ENCODE data around the gene DUSP16. TPM values are rescaled to one million over a fixed set of nuclear protein-coding genes. Genes with fewer than 3 reads are reported as not detected.
"Not testable (repeated sequence)": the region's sequence is repeated elsewhere in the genome, so short reads cannot be mapped to it uniquely, and the experiment has no call there.

Gene DUSP16
- total RNA-seq, 5 donors from 2014 or later (not counting 1 experiment from before 2014, with no cell fraction given), result 44.6 to 72.3 (median 61.0) TPM

DNA sequence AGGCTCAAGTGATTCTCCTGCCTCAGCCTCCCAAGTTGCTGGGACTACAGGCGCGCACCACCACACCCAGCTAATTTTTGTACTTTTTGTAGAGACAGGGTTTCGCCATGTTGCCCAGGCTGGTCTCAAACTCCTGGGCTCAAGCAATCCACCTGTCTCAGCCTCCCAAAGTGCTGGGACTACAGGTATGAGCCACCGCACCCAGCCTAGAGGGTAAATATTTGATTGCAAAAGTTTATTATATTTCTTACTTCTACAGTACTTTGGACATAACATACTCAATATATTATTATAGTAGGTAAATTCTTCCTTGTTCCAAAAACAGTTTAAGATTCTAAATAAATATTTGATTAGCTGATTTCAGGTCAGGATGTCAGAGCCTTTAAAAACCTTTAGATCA, 40.0 kb downstream of the DUSP16 start:
- H3K4me1 ChIP-seq (ENCODE audit: control insufficient read depth in 1 of 2, extremely low read depth in 1 of 2, insufficient read depth in 2 of 2, low read length in 2 of 2); H3K9me3 ChIP-seq; H3K27me3 ChIP-seq (replicated peaks in 1 of 2; ENCODE audit: control insufficient read depth in 2 of 2, extremely low read depth in 1 of 2, insufficient read depth in 2 of 2, low read length in 1 of 2); DNase-seq; H3K27ac ChIP-seq (ENCODE audit: low read length); H3K27me3 Mint-ChIP-seq; H3K4me3 ChIP-seq (ENCODE audit: control insufficient read depth in 1 of 2, extremely low read depth in 1 of 2, low read length in 1 of 2); H3K9me3 Mint-ChIP-seq; ATAC-seq (replicated peaks in 1 of 4); H3K4me3 Mint-ChIP-seq; H3K27ac Mint-ChIP-seq: not testable (repeated sequence)
- H3K36me3 Mint-ChIP-seq, result peaks cover 43% of the 10 kb centered on the region
- CTCF ChIA-PET, result interaction anchor here in 1 of 2 donors (0.6 to 1.6 kb wide), 3 partner anchors 20 to 1369 kb away, joined by 3 read pairs; no protein-coding TSS in a partner anchor
- 100% methylated on average over 2 of the region's 4 CpGs for whole genome bisulfite sequencing (ENCODE audit: insufficient coverage)
- POLR2A ChIA-PET, result interaction anchor here in 1 of 2 donors (0.6 to 0.7 kb wide), 3 partner anchors 19 to 165 kb away, joined by 3 read pairs; no protein-coding TSS in a partner anchor
- peaks cover 0 to 18% of the 10 kb centered on the region in 2 donors for H3K36me3 ChIP-seq (ENCODE audit: control insufficient read depth in 2 of 2, extremely low read depth in 1 of 2, insufficient read depth in 1 of 2, low read length in 1 of 2)
- peaks cover 35 to 69% (median 61%) of the 10 kb centered on the region in 3 donors for H3K4me1 Mint-ChIP-seq

DNA sequence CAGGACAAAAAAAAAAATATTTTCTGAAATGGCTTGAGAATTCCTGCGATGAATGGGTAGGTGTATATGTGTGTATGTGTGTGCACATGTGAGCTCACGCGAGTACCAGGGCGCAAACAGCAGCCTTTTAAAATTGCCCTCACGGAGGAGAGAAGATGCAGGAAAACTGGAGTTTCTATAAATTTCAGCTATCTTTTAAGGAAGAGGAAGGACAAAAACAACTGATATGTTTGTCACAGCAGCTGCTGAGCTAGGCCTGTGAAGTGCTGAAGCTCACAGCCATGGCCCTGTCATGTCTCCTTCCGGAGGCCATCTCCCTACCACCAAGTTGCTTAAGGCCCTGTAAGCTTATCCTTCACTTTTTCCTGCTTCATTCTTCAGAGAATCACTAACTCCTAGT, 40.8 kb downstream of the DUSP16 start:
- DNase-seq (no peak), ATAC-seq (replicated peaks in 1 of 4) (no peak)
- H3K27me3 Mint-ChIP-seq, result no peaks in the 10 kb centered on the region
- Histone ChIP-seq H3K9me3 (no peaks in the 10 kb centered on the region), H3K27me3 (replicated peaks in 1 of 2; ENCODE audit: control insufficient read depth in 2 of 2, extremely low read depth in 1 of 2, insufficient read depth in 2 of 2, low read length in 1 of 2) (no peaks in the 10 kb centered on the region), H3K4me1 (ENCODE audit: control insufficient read depth in 1 of 2, extremely low read depth in 1 of 2, insufficient read depth in 2 of 2, low read length in 2 of 2) (peaks cover 0 to 3% of the 10 kb centered on the region in 2 experiments), H3K27ac (ENCODE audit: low read length) (no peak overlapping the region), H3K36me3 (ENCODE audit: control insufficient read depth in 2 of 2, extremely low read depth in 1 of 2, insufficient read depth in 1 of 2, low read length in 1 of 2) (peaks cover 0 to 26% of the 10 kb centered on the region in 2 donors), H3K4me3 (ENCODE audit: control insufficient read depth in 1 of 2, extremely low read depth in 1 of 2, low read length in 1 of 2) (no peak overlapping the region)
- peaks cover 51% of the 10 kb centered on the region for H3K36me3 Mint-ChIP-seq
- peak overlapping the region in 1 of 2 donors; percentile 71 for H3K27ac Mint-ChIP-seq
- CTCF ChIA-PET, result interaction anchor here (0.5 to 1.6 kb wide), 5 partner anchors 11 to 1368 kb away, joined by 3 to 5 read pairs (median 3); no protein-coding TSS in a partner anchor
- H3K4me3 Mint-ChIP-seq, result no peak overlapping the region
- H3K4me1 Mint-ChIP-seq, result peaks cover 30 to 62% (median 60%) of the 10 kb centered on the region in 3 donors
- WGBS (ENCODE audit: insufficient coverage), result 98% methylated on average over 4 of the region's 6 CpGs
- no peaks in the 10 kb centered on the region for H3K9me3 Mint-ChIP-seq
- POLR2A ChIA-PET, result interaction anchor here in 1 of 2 donors (0.5 kb wide), 1 partner anchor 83 kb away, joined by 15 read pairs; no protein-coding TSS in a partner anchor

DNA sequence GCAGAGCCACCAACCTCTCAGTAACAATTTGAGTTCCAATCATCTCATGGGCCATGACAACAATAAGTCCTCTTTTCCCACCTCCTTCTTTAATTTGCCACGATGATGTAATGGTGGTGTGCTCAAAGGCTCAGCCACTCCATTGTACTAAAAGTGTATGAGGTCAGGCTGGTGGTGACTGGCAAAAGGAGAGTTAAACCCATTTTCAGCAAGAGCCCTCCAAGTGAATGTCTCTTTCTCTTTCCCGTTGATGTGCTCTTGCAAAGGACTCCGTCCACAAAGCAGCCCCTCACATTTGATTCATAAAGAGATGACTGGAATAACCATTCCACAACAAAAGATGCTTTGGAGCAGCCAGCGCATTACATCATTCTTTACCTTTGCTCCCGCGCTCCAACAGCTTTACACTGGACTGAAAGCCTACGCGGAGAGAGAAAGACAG, 41.6 kb downstream of the DUSP16 start:
- Mint-ChIP-seq H3K9me3 (no peaks in the 10 kb centered on the region), H3K4me1 (peaks cover 25 to 55% (median 54%) of the 10 kb centered on the region in 3 donors), H3K4me3 (no peak overlapping the region), H3K27me3 (no peaks in the 10 kb centered on the region), H3K36me3 (peaks cover 57% of the 10 kb centered on the region), H3K27ac (no peak overlapping the region)
- Histone ChIP-seq H3K4me3 (ENCODE audit: control insufficient read depth in 1 of 2, extremely low read depth in 1 of 2, low read length in 1 of 2) (no peak overlapping the region), H3K36me3 (ENCODE audit: control insufficient read depth in 2 of 2, extremely low read depth in 1 of 2, insufficient read depth in 1 of 2, low read length in 1 of 2) (peaks cover 0 to 29% of the 10 kb centered on the region in 2 donors), H3K9me3 (no peaks in the 10 kb centered on the region), H3K27ac (ENCODE audit: low read length) (no peak overlapping the region), H3K4me1 (ENCODE audit: control insufficient read depth in 1 of 2, extremely low read depth in 1 of 2, insufficient read depth in 2 of 2, low read length in 2 of 2) (no peaks in the 10 kb centered on the region), H3K27me3 (replicated peaks in 1 of 2; ENCODE audit: control insufficient read depth in 2 of 2, extremely low read depth in 1 of 2, insufficient read depth in 2 of 2, low read length in 1 of 2) (no peaks in the 10 kb centered on the region)
- WGBS (ENCODE audit: insufficient coverage), result 94% methylated on average over 2 of the region's 8 CpGs
- POLR2A ChIA-PET, result no interaction called here
- ATAC-seq (replicated peaks in 1 of 4), result no peak
- DNase-seq, result no peak
- CTCF ChIA-PET, result interaction anchor here in 1 of 2 donors (0.7 kb wide), 1 partner anchor 216 kb away, joined by 3 read pairs; no protein-coding TSS in a partner anchor

DNA sequence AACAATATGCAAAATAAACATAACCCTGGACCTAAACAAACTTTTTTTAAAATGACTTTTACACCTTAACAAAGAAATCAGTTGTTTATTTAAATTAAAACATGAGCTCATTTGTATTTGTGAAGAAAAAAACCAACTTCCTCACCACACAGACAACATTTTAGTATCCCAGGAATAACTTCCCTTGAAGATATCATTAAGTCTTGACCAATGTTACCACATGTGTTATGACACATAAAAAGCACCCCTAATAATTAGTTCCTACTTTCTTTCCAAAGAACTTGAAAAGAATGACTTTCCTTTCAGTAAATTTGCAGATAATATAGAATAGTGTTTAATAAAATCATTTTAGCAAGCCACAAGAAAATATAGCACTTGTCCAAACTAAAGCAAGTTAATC, 42.4 kb downstream of the DUSP16 start:
- ChIA-PET POLR2A (interaction anchor here (0.6 to 1.0 kb wide), 3 partner anchors 12 to 101 kb away, joined by 4 to 7 read pairs (median 7); no protein-coding TSS in a partner anchor), CTCF (interaction anchor here in 1 of 2 donors (0.7 kb wide), 1 partner anchor 104 kb away, joined by 3 read pairs; no protein-coding TSS in a partner anchor)
- Mint-ChIP-seq H3K9me3 (no peaks in the 10 kb centered on the region), H3K27ac (no peak overlapping the region), H3K27me3 (no peaks in the 10 kb centered on the region), H3K4me3 (no peak overlapping the region), H3K36me3 (peaks cover 57% of the 10 kb centered on the region), H3K4me1 (peaks cover 25 to 51% (median 50%) of the 10 kb centered on the region in 3 donors)
- Histone ChIP-seq H3K9me3 (no peaks in the 10 kb centered on the region), H3K4me3 (ENCODE audit: control insufficient read depth in 1 of 2, extremely low read depth in 1 of 2, low read length in 1 of 2) (no peak overlapping the region), H3K36me3 (ENCODE audit: control insufficient read depth in 2 of 2, extremely low read depth in 1 of 2, insufficient read depth in 1 of 2, low read length in 1 of 2) (peaks cover 0 to 30% of the 10 kb centered on the region in 2 donors), H3K27ac (ENCODE audit: low read length) (no peak overlapping the region), H3K27me3 (replicated peaks in 1 of 2; ENCODE audit: control insufficient read depth in 2 of 2, extremely low read depth in 1 of 2, insufficient read depth in 2 of 2, low read length in 1 of 2) (no peaks in the 10 kb centered on the region), H3K4me1 (ENCODE audit: control insufficient read depth in 1 of 2, extremely low read depth in 1 of 2, insufficient read depth in 2 of 2, low read length in 2 of 2) (no peaks in the 10 kb centered on the region)
- no peak for DNase-seq
- ATAC-seq (replicated peaks in 1 of 4), result no peak

DNA sequence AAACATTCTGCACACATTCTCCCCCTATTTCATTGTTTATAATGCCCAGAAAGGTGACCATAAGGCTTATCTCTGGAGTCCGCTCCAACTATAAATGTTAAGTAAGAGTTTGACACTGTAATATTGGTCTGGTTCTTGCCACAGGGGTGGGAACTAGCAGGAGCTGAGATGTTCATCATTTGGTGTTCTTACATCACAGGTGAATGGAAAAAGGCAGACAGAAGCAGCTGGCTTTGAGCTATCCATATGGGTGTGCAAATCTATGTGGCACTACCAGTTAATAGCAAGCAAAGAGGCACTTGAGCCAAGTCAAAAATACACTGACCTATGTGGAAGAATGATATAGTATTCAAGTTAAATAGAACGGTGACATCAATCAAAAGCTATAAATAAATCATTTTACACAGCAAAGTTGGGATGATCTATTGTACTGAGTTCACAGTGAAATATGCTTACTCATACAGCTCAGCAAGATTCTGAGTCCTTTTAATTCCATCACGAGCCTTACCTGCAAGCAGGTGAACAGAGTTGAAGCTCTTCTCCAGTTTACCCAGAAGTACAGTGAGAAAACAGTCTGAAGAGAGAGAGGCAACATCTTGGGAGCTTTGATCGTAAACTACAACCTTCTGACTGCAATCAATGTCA, 43.2 kb downstream of the DUSP16 start:
- no peak overlapping the region for H3K27ac Mint-ChIP-seq
- ChIA-PET CTCF (interaction anchor here in 1 of 2 donors (0.5 kb wide), 1 partner anchor 27 kb away, joined by 4 read pairs; no protein-coding TSS in a partner anchor), POLR2A (interaction anchor here (0.6 to 1.0 kb wide), 4 partner anchors 13 to 102 kb away, joined by 4 to 7 read pairs (median 6); no protein-coding TSS in a partner anchor)
- Histone ChIP-seq H3K27ac (ENCODE audit: low read length) (no peak overlapping the region), H3K9me3 (no peaks in the 10 kb centered on the region), H3K36me3 (ENCODE audit: control insufficient read depth in 2 of 2, extremely low read depth in 1 of 2, insufficient read depth in 1 of 2, low read length in 1 of 2) (peaks cover 0 to 30% of the 10 kb centered on the region in 2 donors), H3K4me3 (ENCODE audit: control insufficient read depth in 1 of 2, extremely low read depth in 1 of 2, low read length in 1 of 2) (no peak overlapping the region), H3K4me1 (ENCODE audit: control insufficient read depth in 1 of 2, extremely low read depth in 1 of 2, insufficient read depth in 2 of 2, low read length in 2 of 2) (no peaks in the 10 kb centered on the region), H3K27me3 (replicated peaks in 1 of 2; ENCODE audit: control insufficient read depth in 2 of 2, extremely low read depth in 1 of 2, insufficient read depth in 2 of 2, low read length in 1 of 2) (no peaks in the 10 kb centered on the region)
- H3K9me3 Mint-ChIP-seq, result no peaks in the 10 kb centered on the region
- WGBS (ENCODE audit: insufficient coverage), result no CpG with 5 or more reads among the region's 4 CpGs
- H3K4me3 Mint-ChIP-seq, result no peak overlapping the region
- DNase-seq (no peak), ATAC-seq (replicated peaks in 1 of 4) (no peak)
- H3K4me1 Mint-ChIP-seq, result peaks cover 25 to 54% (median 51%) of the 10 kb centered on the region in 3 donors
- peaks cover 60% of the 10 kb centered on the region for H3K36me3 Mint-ChIP-seq
- no peaks in the 10 kb centered on the region for H3K27me3 Mint-ChIP-seq

DNA sequence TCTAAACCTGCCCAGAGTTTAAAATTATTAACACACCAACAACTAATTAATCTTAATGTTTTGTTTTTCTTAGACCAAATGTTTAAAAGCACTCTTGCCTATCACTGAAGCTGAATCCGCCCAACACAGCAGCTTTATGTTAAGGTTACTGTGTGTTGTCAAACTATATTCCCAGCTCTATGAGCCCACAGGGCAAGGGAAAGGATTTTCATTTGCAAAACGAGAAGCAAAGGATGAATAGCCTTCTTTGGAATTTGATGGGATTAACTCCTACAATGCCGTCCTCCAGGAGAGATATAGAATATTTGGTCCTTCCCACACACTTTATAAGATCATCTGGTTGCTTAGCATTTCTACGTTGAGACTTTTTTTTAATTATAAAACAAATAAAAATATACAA, 43.7 kb downstream of the DUSP16 start:
- no peak overlapping the region for H3K4me3 Mint-ChIP-seq
- H3K9me3 Mint-ChIP-seq, result no peaks in the 10 kb centered on the region
- CTCF ChIA-PET, result interaction anchor here in 1 of 2 donors (0.5 kb wide), 1 partner anchor 27 kb away, joined by 4 read pairs; no protein-coding TSS in a partner anchor
- ATAC-seq (replicated peaks in 1 of 4), result no peak
- H3K36me3 Mint-ChIP-seq, result peaks cover 66% of the 10 kb centered on the region
- no peaks in the 10 kb centered on the region for H3K9me3 ChIP-seq
- no peak for DNase-seq
- H3K27ac Mint-ChIP-seq, result no peak overlapping the region
- no CpG with 5 or more reads among the region's 4 CpGs for WGBS (ENCODE audit: insufficient coverage)
- no peaks in the 10 kb centered on the region for H3K27me3 Mint-ChIP-seq
- H3K4me1 Mint-ChIP-seq, result peaks cover 24 to 54% (median 49%) of the 10 kb centered on the region in 3 donors
- H3K36me3 ChIP-seq (ENCODE audit: control insufficient read depth in 2 of 2, extremely low read depth in 1 of 2, insufficient read depth in 1 of 2, low read length in 1 of 2), result peaks cover 0 to 30% of the 10 kb centered on the region in 2 donors
- H3K27ac ChIP-seq (ENCODE audit: low read length), result no peak overlapping the region
- no peak overlapping the region for H3K4me3 ChIP-seq (ENCODE audit: control insufficient read depth in 1 of 2, extremely low read depth in 1 of 2, low read length in 1 of 2)
- POLR2A ChIA-PET, result interaction anchor here in 1 of 2 donors (0.6 kb wide), 1 partner anchor 23 kb away, joined by 5 read pairs; no protein-coding TSS in a partner anchor
- no peaks in the 10 kb centered on the region for H3K27me3 ChIP-seq (replicated peaks in 1 of 2; ENCODE audit: control insufficient read depth in 2 of 2, extremely low read depth in 1 of 2, insufficient read depth in 2 of 2, low read length in 1 of 2)
- no peaks in the 10 kb centered on the region for H3K4me1 ChIP-seq (ENCODE audit: control insufficient read depth in 1 of 2, extremely low read depth in 1 of 2, insufficient read depth in 2 of 2, low read length in 2 of 2)
